DMS 273 treated with DMSO at 0.1 percent for 48 hours (cell line): ENCODE results near the gene NDST4.

ENCODE experiments used
- DNase-seq: peaks from one replicate; lab custom pipeline; 2025; lab: John Stamatoyannopoulos, UW

The NDST4 gene

GRCh38 chr4:114785570-114785969 is 327.9 kb downstream of the NDST4 start:
- DNase-seq = no peak

GRCh38 chr4:114783215-114783595 is 330.2 kb downstream of the NDST4 start:
- no peak for DNase-seq

GRCh38 chr4:114782415-114783214 is 330.8 kb downstream of the NDST4 start:
- DNase-seq = no peak

GRCh38 chr4:114780205-114780604 is 333.2 kb downstream of the NDST4 start:
- DNase-seq = no peak
